Fibroblast of mammary gland (primary cell): ENCODE measurements around the gene ARFGAP1.

ENCODE experiments used
- DNase-seq: peaks from one replicate; pipeline ENCODE4 v3.0.0-alpha.2; 2010; ENCODE audit warnings: low read depth
- H3K4me3 ChIP-seq: 2 replicates; pipeline ENCODE4 v1.5.1; 2011; ENCODE audit warnings: low read depth, mild to moderate bottlenecking, low read length, moderate library complexity; ENCODE audit not compliant: control insufficient read depth
- TF ChIP-seq, protein P1 (sequence below): conservative IDR thresholded peaks from 2 replicates; pipeline ENCODE4 v1.5.1; 2011; ENCODE audit warnings: low read depth, low read length, inconsistent platforms; ENCODE audit not compliant: control insufficient read depth, insufficient read depth

Gene ARFGAP1

DNA sequence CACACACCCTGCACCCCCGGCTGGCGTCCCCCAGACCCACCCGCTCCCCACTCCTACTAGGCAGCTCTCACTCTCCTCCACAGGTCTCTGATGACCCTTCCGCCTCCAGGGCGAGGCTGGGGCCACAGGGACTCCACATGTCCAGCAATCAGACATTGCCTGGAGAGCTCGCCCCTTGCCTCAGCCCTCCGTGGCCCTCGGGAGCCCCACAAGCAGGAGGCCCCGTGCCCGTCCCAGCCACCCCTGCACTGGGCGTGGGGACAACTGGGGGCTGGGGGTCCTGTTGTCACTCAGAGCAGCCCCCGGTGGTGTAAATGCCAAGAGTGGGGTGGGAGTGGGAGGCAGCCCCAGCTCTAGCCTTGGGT is 21.9 kb downstream of the ARFGAP1 start:
- no peak overlapping the region for H3K4me3 ChIP-seq
- TF ChIP-seq, protein P1, sequence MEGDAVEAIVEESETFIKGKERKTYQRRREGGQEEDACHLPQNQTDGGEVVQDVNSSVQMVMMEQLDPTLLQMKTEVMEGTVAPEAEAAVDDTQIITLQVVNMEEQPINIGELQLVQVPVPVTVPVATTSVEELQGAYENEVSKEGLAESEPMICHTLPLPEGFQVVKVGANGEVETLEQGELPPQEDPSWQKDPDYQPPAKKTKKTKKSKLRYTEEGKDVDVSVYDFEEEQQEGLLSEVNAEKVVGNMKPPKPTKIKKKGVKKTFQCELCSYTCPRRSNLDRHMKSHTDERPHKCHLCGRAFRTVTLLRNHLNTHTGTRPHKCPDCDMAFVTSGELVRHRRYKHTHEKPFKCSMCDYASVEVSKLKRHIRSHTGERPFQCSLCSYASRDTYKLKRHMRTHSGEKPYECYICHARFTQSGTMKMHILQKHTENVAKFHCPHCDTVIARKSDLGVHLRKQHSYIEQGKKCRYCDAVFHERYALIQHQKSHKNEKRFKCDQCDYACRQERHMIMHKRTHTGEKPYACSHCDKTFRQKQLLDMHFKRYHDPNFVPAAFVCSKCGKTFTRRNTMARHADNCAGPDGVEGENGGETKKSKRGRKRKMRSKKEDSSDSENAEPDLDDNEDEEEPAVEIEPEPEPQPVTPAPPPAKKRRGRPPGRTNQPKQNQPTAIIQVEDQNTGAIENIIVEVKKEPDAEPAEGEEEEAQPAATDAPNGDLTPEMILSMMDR = no peak
- DNase-seq = no peak

DNA sequence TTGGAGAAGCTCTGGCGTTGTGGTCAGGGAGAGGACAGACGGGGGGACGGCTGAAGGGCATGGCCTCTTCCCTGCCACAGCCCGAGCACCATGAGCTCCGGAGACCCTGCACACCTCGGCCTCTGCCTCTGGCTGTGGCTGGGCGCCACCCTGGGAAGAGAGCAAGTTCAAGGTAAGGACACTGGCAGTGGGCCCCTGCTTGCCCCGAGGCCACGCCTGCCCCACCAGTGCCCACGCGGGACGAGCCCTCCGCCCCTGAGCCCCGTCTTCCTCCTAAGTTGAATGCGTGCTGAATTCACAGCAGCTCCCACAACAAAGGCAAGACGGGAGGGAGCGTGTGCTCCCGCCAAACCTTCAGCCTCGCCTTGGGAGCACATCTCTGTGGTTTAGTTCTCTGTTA is 22.4 kb downstream of the ARFGAP1 start:
- TF ChIP-seq, protein P1 = no peak
- DNase-seq = no peak
- H3K4me3 ChIP-seq = no peak overlapping the region

DNA sequence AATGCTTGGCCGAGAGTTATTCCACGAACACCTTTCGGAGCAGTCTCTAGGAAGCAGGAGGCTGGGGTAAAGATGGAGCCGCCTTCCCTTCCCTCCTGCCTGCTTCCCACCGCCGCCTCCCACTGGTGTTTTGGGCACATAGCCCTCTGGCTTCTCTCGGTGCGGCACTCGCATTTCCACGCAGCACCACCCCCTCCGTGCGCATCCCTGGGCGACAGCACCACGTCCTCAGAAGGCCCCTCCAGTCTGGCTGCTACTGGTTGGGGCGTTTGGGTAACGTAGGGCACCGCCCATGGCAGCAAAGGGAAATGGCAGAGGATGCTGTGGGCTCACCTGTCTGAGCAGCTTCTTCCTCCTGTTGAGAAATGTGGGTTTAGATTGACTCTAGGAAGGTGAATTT is 22.8 kb downstream of the ARFGAP1 start:
- TF ChIP-seq, protein P1 = no peak
- H3K4me3 ChIP-seq = no peak overlapping the region
- DNase-seq = no peak

DNA sequence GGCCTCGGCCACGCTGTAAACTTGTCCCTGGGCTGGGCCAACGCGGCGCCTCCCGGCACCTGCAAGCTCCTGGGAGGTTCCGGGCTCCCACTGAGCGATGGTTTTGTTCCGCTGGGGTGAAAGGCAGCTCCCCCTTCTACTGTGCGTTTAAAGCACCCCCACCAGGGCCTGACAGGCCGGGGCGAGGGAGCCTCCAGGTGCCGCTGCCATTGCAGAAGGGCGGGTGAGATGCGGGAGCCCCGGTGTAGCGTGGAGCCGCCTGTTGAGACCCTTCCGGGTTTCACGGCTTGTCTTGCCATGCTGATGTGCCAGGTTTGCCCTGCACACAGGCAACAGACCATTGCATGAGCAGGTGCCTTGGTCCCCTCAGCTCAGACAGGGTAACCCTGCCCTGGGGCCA is 23.2 kb downstream of the ARFGAP1 start:
- DNase-seq = no peak
- H3K4me3 ChIP-seq = no peak overlapping the region
- TF ChIP-seq, protein P1 = no peak

DNA sequence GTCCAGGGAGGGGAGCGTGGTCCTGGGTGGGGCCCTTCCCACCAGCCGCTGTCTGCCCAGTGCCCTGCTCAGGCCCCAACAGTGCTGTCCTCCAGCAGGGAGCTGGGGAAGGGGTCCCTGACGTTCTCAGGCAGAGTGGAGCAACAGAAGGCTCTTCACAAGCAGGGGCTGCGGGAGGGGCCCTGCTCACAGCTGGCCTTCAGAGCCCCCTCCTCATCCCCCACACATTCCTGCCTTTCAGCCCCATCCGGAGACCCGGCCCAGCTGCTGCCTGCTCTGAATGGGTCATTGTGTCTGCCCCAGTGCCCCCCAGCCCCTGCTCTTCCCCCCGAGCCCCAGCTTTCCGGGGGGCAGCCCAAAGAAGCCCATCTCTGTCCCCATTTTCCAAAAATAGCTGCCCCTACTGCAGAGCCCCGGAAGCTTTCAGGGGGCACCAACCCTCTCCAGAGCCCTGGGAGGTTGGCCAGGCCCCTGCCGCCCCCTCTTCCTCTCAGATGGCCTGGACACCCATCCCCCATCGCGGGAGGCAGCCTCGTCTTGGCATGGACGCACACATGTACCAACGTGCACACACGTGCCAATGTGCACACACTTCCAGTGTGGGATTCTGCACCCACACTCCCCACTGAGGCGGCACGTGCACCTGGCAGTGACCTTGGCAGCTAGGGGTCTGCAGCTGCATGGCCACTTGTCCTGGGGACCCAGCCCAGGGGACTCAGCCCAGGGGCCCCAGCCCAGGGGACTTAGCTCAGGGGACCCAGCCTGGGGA is 24.1 kb downstream of the ARFGAP1 start:
- DNase-seq = no peak
- no peak overlapping the region for H3K4me3 ChIP-seq
- TF ChIP-seq, protein P1 = no peak

DNA sequence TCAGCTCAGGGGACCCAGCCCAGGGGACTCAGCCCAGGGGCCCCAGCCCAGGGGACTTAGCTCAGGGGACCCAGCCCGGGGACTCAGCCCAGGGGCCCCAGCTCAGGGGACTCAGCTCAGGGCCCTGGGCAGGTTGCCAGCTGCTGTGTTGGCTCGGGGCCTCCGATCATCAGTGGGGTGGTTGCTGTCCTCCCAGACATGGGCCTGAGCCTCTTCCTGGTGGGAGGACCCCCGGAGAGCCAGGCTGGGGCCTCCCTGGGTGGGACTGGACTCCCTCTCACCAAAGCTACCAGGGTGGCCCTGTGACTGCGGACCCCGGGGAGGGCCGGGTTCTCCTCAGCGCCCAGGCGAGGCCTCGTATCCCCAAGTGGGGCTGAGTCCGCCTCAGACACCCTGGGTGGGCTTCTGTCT is 24.8 kb downstream of the ARFGAP1 start:
- TF ChIP-seq, protein P1 = no peak
- H3K4me3 ChIP-seq = no peak overlapping the region
- DNase-seq = no peak
